HG02623 (cell line): ENCODE data around the gene SCAI.
"Not testable (repeated sequence)": the region's sequence is repeated elsewhere in the genome, so short reads cannot be mapped to it uniquely, and the experiment has no call there.

Experiments
- ATAC-seq: cut with Tn5 transposase; IDR thresholded peaks from one replicate; pipeline ENCODE4 v1.9.1; 2021; ENCODE audit warnings: moderate library complexity; ENCODE audit not compliant: unreplicated experiment

The SCAI gene

GRCh38 chr9:125150349-125151245 lies 7.3 kb upstream of the SCAI start:
- ATAC-seq, result no peak

GRCh38 chr9:125147401-125147951 lies 4.1 kb upstream of the SCAI start:
- no peak for ATAC-seq

- no peak for ATAC-seq
These were observed 2.9 kb upstream of the SCAI start for GRCh38 chr9:125146247-125146646.

GRCh38 chr9:125145425-125145824 lies 2.1 kb upstream of the SCAI start:
- no peak for ATAC-seq

- ATAC-seq, result no peak
These were observed 560 bp downstream of the SCAI start for GRCh38 chr9:125142560-125143376.

- ATAC-seq, result no peak
These were observed 1.6 kb downstream of the SCAI start for GRCh38 chr9:125141751-125142150.

- ATAC-seq, result no peak
These were observed 2.1 kb downstream of the SCAI start for GRCh38 chr9:125141251-125141650.

- no peak for ATAC-seq
These were observed 2.8 kb downstream of the SCAI start for GRCh38 chr9:125140576-125140975.

- no peak for ATAC-seq
These were observed 6.1 kb downstream of the SCAI start for GRCh38 chr9:125137200-125137599.

- no peak for ATAC-seq
These were observed 8.4 kb downstream of the SCAI start for GRCh38 chr9:125134976-125135375.

GRCh38 chr9:125133403-125134329 lies 9.7 kb downstream of the SCAI start:
- no peak for ATAC-seq

GRCh38 chr9:125131778-125132177 lies 11.6 kb downstream of the SCAI start:
- no peak for ATAC-seq

- ATAC-seq, result peak; percentile 89
These were observed 17.1 kb downstream of the SCAI start for GRCh38 chr9:125126019-125126746.

GRCh38 chr9:125125523-125125922 lies 17.8 kb downstream of the SCAI start:
- ATAC-seq, result no peak

- no peak for ATAC-seq
These were observed 22.2 kb downstream of the SCAI start for GRCh38 chr9:125121146-125121545.

- ATAC-seq, result no peak
These were observed 23.6 kb downstream of the SCAI start for GRCh38 chr9:125119643-125120286.

- not testable (repeated sequence) for ATAC-seq
These were observed 24.6 kb downstream of the SCAI start for GRCh38 chr9:125118696-125119095.

- not testable (repeated sequence) for ATAC-seq
These were observed 28.8 kb downstream of the SCAI start for GRCh38 chr9:125114503-125114902.

- no peak for ATAC-seq
These were observed 32.9 kb downstream of the SCAI start for GRCh38 chr9:125110464-125110863.
